GM10248 (cell line): Measurements from ENCODE around the gene LGI4.

ENCODE experiments used
- CTCF ChIA-PET: fragments of 300-600 bp; sonication (Branson Sonifier 250); formaldehyde crosslinking; extraction: SDS; loops from one replicate; lab custom pipeline; 2021; ENCODE audit warnings: antibody characterized with exemption; lab: Yijun Ruan, JAX
- POLR2A ChIA-PET: fragments of 350-650 bp; sonication (Branson Sonifier 250); formaldehyde crosslinking; extraction: SDS; loops from one replicate; lab custom pipeline; 2020; ENCODE audit warnings: antibody characterized with exemption; lab: Yijun Ruan, JAX
- DNase-seq: peaks from one replicate; pipeline ENCODE4 v3.0.0; 2012; ENCODE audit errors: extremely low spot score
- CTCF ChIP-seq: IDR thresholded peaks from 2 replicates; pipeline ENCODE4 v1.5.1; 2012; ENCODE audit warnings: mild to moderate bottlenecking, low read depth; ENCODE audit errors: extremely low read depth, missing control alignments, control extremely low read depth

LGI4 gene

GRCh38 chr19:35176181-35176570, 41.3 kb upstream of the LGI4 start:
- no peak for TF ChIP-seq CTCF
- ChIA-PET POLR2A (interaction anchor here (0.6 kb wide), 1 partner anchor 14 kb away, joined by 3 read pairs; no protein-coding TSS in a partner anchor), CTCF (no interaction called here)
- DNase-seq, result no peak

DNA sequence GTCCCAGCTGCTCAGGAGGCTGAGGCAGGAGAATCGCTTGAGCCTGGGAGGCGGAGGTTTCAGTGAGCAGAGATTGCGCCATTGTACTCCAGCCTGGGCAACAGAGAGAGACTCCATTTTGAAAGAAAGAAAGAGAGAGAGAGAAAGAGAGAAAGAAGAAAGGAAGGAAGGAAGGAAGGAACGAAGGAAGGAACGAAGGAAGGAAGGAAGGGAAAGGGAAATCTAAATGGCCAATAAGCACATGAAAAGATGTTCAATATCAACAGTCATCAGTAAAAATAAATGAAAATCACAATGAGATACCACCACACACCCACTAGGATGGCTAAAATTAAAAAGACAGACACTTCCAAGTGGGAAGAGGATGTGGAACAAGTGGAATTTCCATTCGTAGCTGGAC, 39.4 kb upstream of the LGI4 start:
- no peak for TF ChIP-seq CTCF
- ChIA-PET POLR2A (interaction anchor here (0.7 kb wide), 1 partner anchor 185 kb away, joined by 5 read pairs; no protein-coding TSS in a partner anchor), CTCF (no interaction called here)
- no peak for DNase-seq

- DNase-seq, result no peak
- POLR2A ChIA-PET, result no interaction called here
- no peak for TF ChIP-seq CTCF
- CTCF ChIA-PET, result interaction anchor here (1.4 to 2.0 kb wide), 2 partner anchors 18 to 30 kb away, joined by 6 read pairs; partner anchors contain the start of gene FXYD5
These were observed 36.9 kb upstream of the LGI4 start for GRCh38 chr19:35171730-35172129.

DNA sequence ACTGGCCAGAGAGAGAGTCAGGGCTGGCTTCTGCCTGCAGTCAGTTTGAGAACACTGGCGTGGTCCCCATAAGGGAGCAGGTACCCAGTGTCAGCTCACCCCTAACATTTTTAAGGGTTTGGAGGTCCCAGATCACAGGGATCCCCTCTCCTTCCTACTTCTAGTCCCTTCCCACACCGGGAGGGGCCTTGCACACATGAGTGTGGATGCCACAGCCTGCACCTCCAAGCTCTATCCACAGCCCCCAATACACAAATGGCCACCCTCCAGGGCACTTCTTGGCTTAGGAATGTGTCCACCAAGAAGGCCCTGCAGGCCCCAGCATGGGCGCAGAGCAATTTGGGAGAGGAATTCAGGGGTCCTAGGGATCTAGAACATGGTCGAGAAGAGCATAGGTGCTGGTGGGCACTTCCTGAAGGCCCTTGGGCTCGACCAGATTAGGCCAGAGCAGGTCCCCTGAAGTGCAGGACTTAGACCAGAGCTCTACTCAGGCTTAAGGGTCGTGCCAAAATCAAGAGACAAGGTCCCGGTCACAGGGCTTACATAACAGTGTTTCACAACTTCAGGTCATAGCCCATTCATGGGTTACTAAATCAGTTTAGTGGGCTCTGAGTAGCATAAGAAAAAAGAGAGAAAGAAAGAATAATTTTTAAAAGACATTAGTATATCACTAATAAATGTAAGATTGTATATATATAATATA, 35.7 kb upstream of the LGI4 start:
- no peak for TF ChIP-seq CTCF
- POLR2A ChIA-PET, result no interaction called here
- CTCF ChIA-PET, result interaction anchor here (1.3 to 1.7 kb wide), 2 partner anchors 8 to 28 kb away, joined by 3 to 4 read pairs; no protein-coding TSS in a partner anchor
- no peak for DNase-seq

DNA sequence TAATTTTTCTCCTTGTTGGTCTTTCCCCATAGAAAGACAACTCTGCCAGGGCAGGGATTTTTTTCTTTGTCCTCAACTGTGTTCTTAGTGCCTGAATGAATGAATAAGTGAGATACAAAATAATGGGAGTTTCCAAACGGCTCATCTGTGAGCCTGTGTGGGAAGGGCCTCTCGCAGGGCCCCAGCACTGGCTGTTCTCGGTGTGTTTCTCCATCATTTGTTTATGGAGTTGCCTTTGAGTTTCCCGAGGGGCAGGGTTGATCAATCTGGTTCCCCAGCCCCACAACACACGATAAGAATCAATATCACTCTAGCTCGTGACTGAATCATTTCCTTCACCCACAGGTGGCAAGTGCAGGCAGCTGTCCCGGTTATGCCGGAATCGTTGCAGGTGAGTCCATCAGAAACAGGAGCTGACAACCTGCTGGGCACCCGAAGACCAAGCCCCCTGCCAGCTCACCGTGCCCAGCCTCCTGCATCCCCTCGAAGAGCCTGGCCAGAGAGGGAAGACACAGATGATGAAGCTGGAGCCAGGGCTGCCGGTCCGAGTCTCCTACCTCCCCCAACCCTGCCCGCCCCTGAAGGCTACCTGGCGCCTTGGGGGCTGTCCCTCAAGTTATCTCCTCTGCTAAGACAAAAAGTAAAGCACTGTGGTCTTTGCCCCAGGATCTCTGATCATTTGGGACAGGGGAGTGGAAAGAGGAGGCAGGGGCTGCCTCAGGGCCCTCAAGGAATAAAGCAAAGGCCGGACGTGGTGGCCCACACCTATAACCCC, 34.5 kb upstream of the LGI4 start:
- CTCF ChIA-PET, result interaction anchor here (1.0 to 1.7 kb wide), 3 partner anchors 9 to 34 kb away, joined by 3 to 4 read pairs (median 3); no protein-coding TSS in a partner anchor
- no peak for TF ChIP-seq CTCF
- DNase-seq, result no peak
- POLR2A ChIA-PET, result no interaction called here

- TF ChIP-seq CTCF, result no peak
- CTCF ChIA-PET, result interaction anchor here (0.9 to 1.2 kb wide), 4 partner anchors 14 to 101 kb away, joined by 3 to 4 read pairs (median 3); partner anchors contain the start of genes FXYD5 and USF2
- DNase-seq, result no peak
These were observed 33.3 kb upstream of the LGI4 start for GRCh38 chr19:35168196-35168595.

More at GRCh38 chr19:35168196-35168595, 33.3 kb upstream of the LGI4 start:
- POLR2A ChIA-PET, result no interaction called here
